IMR-90 (cell line): ENCODE results near the gene PRKRIP1. TPM values are rescaled to one million over a fixed set of nuclear protein-coding genes. Genes with fewer than 3 reads are reported as not detected.

ENCODE experiments used
- ATAC-seq: fragments of 200-7000 bp; cut with Tn5 transposase; 2 replicates; pipeline ENCODE4 v1.9.1; 2020; ENCODE audit warnings: low read depth, mild to moderate bottlenecking, moderate library complexity
- BruUV-seq: library from RNA; stranded (reverse); fragments of 400-500 nt; replicated peaks from 2 replicates; lab custom pipeline; 2021; lab: Mats Ljungman, UMichigan
- CTCF ChIA-PET: fragments of 300-600 bp; formaldehyde crosslinking; extraction: SDS; loops from one replicate; lab custom pipeline; 2021; ENCODE audit warnings: antibody characterized with exemption; lab: Yijun Ruan, JAX
- POLR2A ChIA-PET: fragments of 300-600 bp; sonication (Branson Sonifier 250); formaldehyde crosslinking; loops from one replicate; lab custom pipeline; 2022; ENCODE audit warnings: antibody characterized with exemption; ENCODE audit not compliant: unreplicated experiment; lab: Charles Lee
- DNase-seq: peaks from one replicate; pipeline ENCODE4 v3.0.0; 2013
- H2AFZ ChIP-seq: replicated peaks from 2 replicates; pipeline ENCODE3; 2013; ENCODE audit warnings: low read length, mild to moderate bottlenecking; ENCODE audit not compliant: poor library complexity
- H2AK5ac ChIP-seq: 2 replicates; pipeline ENCODE4 v1.6.1; 2013; ENCODE audit warnings: low read depth, low read length, inconsistent platforms
- H2AK9ac ChIP-seq: replicated peaks from 2 replicates; pipeline ENCODE3; 2013; ENCODE audit warnings: mild to moderate bottlenecking, low read depth, low read length, moderate library complexity; ENCODE audit not compliant: poor library complexity
- H2BK120ac ChIP-seq: 2 replicates; pipeline ENCODE4 v1.6.1; 2013; ENCODE audit warnings: low read depth, low read length, inconsistent platforms
- H2BK15ac ChIP-seq: 3 replicates; pipeline ENCODE4 v1.6.1; 2013; ENCODE audit warnings: low read depth, low read length, inconsistent platforms
- H2BK20ac ChIP-seq: 2 replicates; pipeline ENCODE4 v1.6.1; 2013; ENCODE audit warnings: low read depth, mild to moderate bottlenecking, inconsistent platforms, low read length, moderate library complexity
- H2BK5ac ChIP-seq: 2 replicates; pipeline ENCODE4 v1.6.1; 2013; ENCODE audit warnings: mild to moderate bottlenecking, low read depth, low read length, inconsistent platforms; ENCODE audit not compliant: poor library complexity, severe bottlenecking
- H3K14ac ChIP-seq: replicated peaks from 2 replicates; pipeline ENCODE4 v1.6.1; 2013; ENCODE audit warnings: low read depth, low read length, inconsistent platforms
- H3K18ac ChIP-seq: 2 replicates; pipeline ENCODE4 v1.6.1; 2013; ENCODE audit warnings: low read depth, low read length, control low read depth
- H3K23ac ChIP-seq: 2 replicates; pipeline ENCODE4 v1.6.1; 2013; ENCODE audit warnings: low read depth, low read length, inconsistent platforms
- H3K27ac ChIP-seq: 2 replicates; pipeline ENCODE4 v1.5.1; 2013; ENCODE audit warnings: mild to moderate bottlenecking, control low read depth, low read length; ENCODE audit not compliant: insufficient read depth
- H3K27me3 ChIP-seq: 2 replicates; pipeline ENCODE4 v1.6.1; 2013; ENCODE audit warnings: low read length; ENCODE audit not compliant: control insufficient read depth, insufficient read depth
- H3K36me3 ChIP-seq: 2 replicates; pipeline ENCODE4 v1.6.1; 2013; ENCODE audit warnings: low read length, mixed read lengths; ENCODE audit not compliant: control insufficient read depth, insufficient read depth
- H3K4ac ChIP-seq: 2 replicates; pipeline ENCODE4 v1.6.1; 2013; ENCODE audit warnings: low read depth, low read length, inconsistent platforms
- H3K4me1 ChIP-seq: 2 replicates; pipeline ENCODE4 v1.6.1; 2013; ENCODE audit warnings: low read length, mixed read lengths; ENCODE audit not compliant: control insufficient read depth, insufficient read depth
- H3K4me2 ChIP-seq: 2 replicates; pipeline ENCODE4 v1.6.1; 2013; ENCODE audit warnings: low read depth, mild to moderate bottlenecking, control low read depth, low read length, moderate library complexity
- H3K4me3 ChIP-seq: 2 replicates; pipeline ENCODE4 v1.5.1; 2013; ENCODE audit warnings: low read depth, mild to moderate bottlenecking, control low read depth, low read length, moderate library complexity; ENCODE audit not compliant: insufficient read depth
- H3K56ac ChIP-seq: 2 replicates; pipeline ENCODE4 v1.6.1; 2013; ENCODE audit warnings: low read length, inconsistent platforms; ENCODE audit not compliant: insufficient read depth; ENCODE audit errors: extremely low read depth
- H3K79me1 ChIP-seq, 2 experiments: 2 replicates each; pipeline ENCODE4 v1.6.1; 2013; ENCODE audit warnings: low read length in 2 of 2, inconsistent platforms in 1 of 2, low read depth in 1 of 2
- H3K9ac ChIP-seq: 2 replicates; pipeline ENCODE4 v1.6.1; 2013; ENCODE audit warnings: low read depth, low read length, control low read depth
- H3K9me1 ChIP-seq: 2 replicates; pipeline ENCODE4 v1.6.1; 2013; ENCODE audit warnings: low read length, inconsistent platforms; ENCODE audit not compliant: insufficient read depth
- H3K9me3 ChIP-seq: 2 replicates; pipeline ENCODE4 v1.6.1; 2013; ENCODE audit warnings: low read length; ENCODE audit not compliant: control insufficient read depth, insufficient read depth
- H4K20me1 ChIP-seq: 2 replicates; pipeline ENCODE4 v1.6.1; 2013; ENCODE audit warnings: low read length, inconsistent platforms; ENCODE audit not compliant: insufficient read depth
- H4K5ac ChIP-seq: 2 replicates; pipeline ENCODE4 v1.6.1; 2013; ENCODE audit warnings: mild to moderate bottlenecking, low read depth, low read length, control low read depth
- H4K8ac ChIP-seq, 2 experiments: 2 replicates each; pipeline ENCODE4 v1.6.1; 2013; ENCODE audit warnings: low read depth in 2 of 2, low read length in 2 of 2, control low read depth in 1 of 2, inconsistent platforms in 1 of 2
- H4K91ac ChIP-seq: 2 replicates; pipeline ENCODE4 v1.6.1; 2013; ENCODE audit warnings: low read depth, low read length, inconsistent platforms; ENCODE audit not compliant: insufficient read depth
- CTCF ChIP-seq: conservative IDR thresholded peaks from 2 replicates; pipeline ENCODE4 v1.5.1; 2012; ENCODE audit warnings: mild to moderate bottlenecking, low read depth, low read length, improper control_type of control experiment
- FOS ChIP-seq: fragments of 150-350 bp; IDR thresholded peaks from 2 replicates; pipeline ENCODE4 v1.6.1; 2016; ENCODE audit warnings: low read depth, low read length
- MAFK ChIP-seq: IDR thresholded peaks from 2 replicates; pipeline ENCODE4 v1.6.1; 2012; ENCODE audit warnings: low read depth, low read length, improper control_type of control experiment
- MAZ ChIP-seq: IDR thresholded peaks from 2 replicates; pipeline ENCODE4 v1.6.1; 2012; ENCODE audit warnings: low read depth, mild to moderate bottlenecking, low read length, improper control_type of control experiment, moderate library complexity, borderline replicate concordance
- MXI1 ChIP-seq: IDR thresholded peaks from 2 replicates; pipeline ENCODE4 v1.6.1; 2012; ENCODE audit warnings: low read depth, mild to moderate bottlenecking, low read length, moderate library complexity, borderline replicate concordance
- NFE2L2 ChIP-seq: fragments of 150-350 bp; IDR thresholded peaks from 2 replicates; pipeline ENCODE4 v1.6.1; 2016; ENCODE audit warnings: low read depth, mild to moderate bottlenecking, low read length
- RAD21 ChIP-seq: IDR thresholded peaks from 2 replicates; pipeline ENCODE4 v1.6.1; 2012; ENCODE audit warnings: low read length, improper control_type of control experiment
- SMC3 ChIP-seq: fragments of 150-350 bp; IDR thresholded peaks from 2 replicates; pipeline ENCODE4 v1.6.1; 2016; ENCODE audit warnings: low read depth, mild to moderate bottlenecking, antibody characterized with exemption, low read length, moderate library complexity
- USF2 ChIP-seq: fragments of 150-350 bp; IDR thresholded peaks from 2 replicates; pipeline ENCODE4 v1.6.1; 2017; ENCODE audit warnings: mild to moderate bottlenecking, antibody characterized with exemption, low read length, low read depth
- WGBS, 2 experiments: methylation state at CpG; one replicate each; pipeline versions ENCODE4 v1.1.5 to v1.1.7; 2013; ENCODE audit warnings: missing lambda C conversion rate in 2 of 2; ENCODE audit not compliant: insufficient read length in 1 of 2; ENCODE audit errors: extremely low coverage in 2 of 2; 5-methylcytosine and 5-hydroxymethylcytosine counted together
- dilution Hi-C: fragments of 300-500 bp; cut with HindIII; formaldehyde crosslinking; loops from one replicate; pipeline ENCODE4 v1.14.3; 2018; ENCODE audit warnings: low sequenced_read_pairs; ENCODE audit not compliant: unreplicated experiment
- in situ Hi-C: fragments of 300-500 bp; cut with MboI; formaldehyde crosslinking; loops from 3 replicates; pipeline ENCODE4 v1.14.3; 2019; ENCODE audit warnings: low sequenced_read_pairs, inconsistent platforms, mixed read lengths
- intact Hi-C: fragments of 100-400 bp; cut with micrococcal nuclease; formaldehyde crosslinking; loops from 2 replicates; pipeline ENCODE4 v1.10.0; 2022
- polyA plus RNA-seq, 3 experiments: library from polyadenylated mRNA; depleted of rRNA; stranded (reverse); fragments of >200 nt; gene quantifications; 2 replicates each; pipeline ENCODE4 v1.2.3, GENCODE V29; 2012; ENCODE audit warnings: low replicate concordance in 1 of 3
- total RNA-seq: library from RNA; depleted of rRNA; stranded (reverse); fragments of >200 nt; gene quantifications from 2 replicates; pipeline ENCODE4 v1.2.3, GENCODE V29; 2012

PRKRIP1 gene
- total and polyA plus RNA-seq, 2 of the 4 experiments (the other 2 are of a cell fraction) = 6.5 to 21.6 TPM

- dilution Hi-C loops = no loop called here
- WGBS, 2 experiments = no CpG with 5 or more reads among the region's 4 CpGs
- POLR2A ChIA-PET = no interaction called here
These were observed 17.4 kb downstream of the PRKRIP1 start for GRCh38 chr7:102413611-102414010.

More at GRCh38 chr7:102413611-102414010, 17.4 kb downstream of the PRKRIP1 start:
- no peak overlapping the region for H4K5ac ChIP-seq
- no peak overlapping the region for H3K4me3 ChIP-seq
- H3K27ac ChIP-seq = no peak overlapping the region
- no peak for DNase-seq
- intact Hi-C loops = no loop called here
- H2AK9ac ChIP-seq = no peak overlapping the region
- H4K8ac ChIP-seq = no peak overlapping the region
- H3K9ac ChIP-seq = no peak overlapping the region
- H3K23ac ChIP-seq = no peak overlapping the region
- H2AFZ ChIP-seq = no peak overlapping the region
- no peak for ATAC-seq
- CTCF ChIA-PET = interaction anchor here (1.7 kb wide), 1 partner anchor 9 kb away, joined by 5 read pairs; no protein-coding TSS in a partner anchor
- H2BK5ac ChIP-seq = no peak overlapping the region
- H3K36me3 ChIP-seq = peaks cover 50% of the 10 kb centered on the region
- H3K9me3 ChIP-seq = no peaks in the 10 kb centered on the region
- peaks cover 3% of the 10 kb centered on the region; the same call in 1 of the 2 replicates for H3K9me1 ChIP-seq
- H4K91ac ChIP-seq = no peak overlapping the region
- no peaks in the 10 kb centered on the region for H3K4me1 ChIP-seq
- H3K4me2 ChIP-seq = no peak overlapping the region
- H3K18ac ChIP-seq = no peak overlapping the region
- H2AK5ac ChIP-seq = no peak overlapping the region
- no peak overlapping the region for H3K14ac ChIP-seq
- no peaks in the 10 kb centered on the region for H3K27me3 ChIP-seq
- no peak overlapping the region for H2BK120ac ChIP-seq
- in situ Hi-C loops = no loop called here
- peaks cover 36 to 65% of the 10 kb centered on the region in 2 experiments for H3K79me1 ChIP-seq
- no peak overlapping the region for H2BK20ac ChIP-seq
- TF ChIP-seq FOS (no peak), USF2 (no peak), MXI1 (no peak), NFE2L2 (no peak), SMC3 (no peak), MAFK (no peak), MAZ (no peak), CTCF (no peak), RAD21 (no peak)
- H4K20me1 ChIP-seq = peaks cover 13% of the 10 kb centered on the region
- no peak overlapping the region for H3K4ac ChIP-seq
- H3K56ac ChIP-seq = no peak overlapping the region
- BruUV-seq = no TSS peak
- no peak overlapping the region for H2BK15ac ChIP-seq
